Sciatic nerve (tissue), 2 donors: ENCODE results near the gene ITGAX. TPM values are rescaled to one million over a fixed set of nuclear protein-coding genes. Genes with fewer than 3 reads are reported as not detected.
"Not testable (repeated sequence)": the region's sequence is repeated elsewhere in the genome, so short reads cannot be mapped to it uniquely, and the experiment has no call there.

Source experiments
- ATAC-seq: fragments of 200-7000 bp; cut with Tn5 transposase; one replicate; pipeline ENCODE4 v1.9.1; 2020; ENCODE audit warnings: mild to moderate bottlenecking, moderate library complexity
- DNase-seq: peaks from one replicate; pipeline ENCODE4 v3.0.0-alpha.2; 2020; ENCODE audit warnings: low spot score
- intact Hi-C: fragments of 100-400 bp; cut with DNase I; formaldehyde crosslinking; loops from one replicate; pipeline ENCODE4 v1.14.2; 2022
- total RNA-seq: library from RNA; stranded (reverse); fragmentation: NEBNext Ultra II Directional; extraction: Animal tissue kit (Norgen Biotek cat#: 25700); gene quantifications from one replicate; pipeline ENCODE4 v1.2.1, GENCODE V29; 2021
- donor health status: DM: no; HTN: no; CAD: no.
- donor health status: DM: no; HTN: no; CAD: no.

Gene ITGAX
- 41.1 TPM for total RNA-seq

DNA sequence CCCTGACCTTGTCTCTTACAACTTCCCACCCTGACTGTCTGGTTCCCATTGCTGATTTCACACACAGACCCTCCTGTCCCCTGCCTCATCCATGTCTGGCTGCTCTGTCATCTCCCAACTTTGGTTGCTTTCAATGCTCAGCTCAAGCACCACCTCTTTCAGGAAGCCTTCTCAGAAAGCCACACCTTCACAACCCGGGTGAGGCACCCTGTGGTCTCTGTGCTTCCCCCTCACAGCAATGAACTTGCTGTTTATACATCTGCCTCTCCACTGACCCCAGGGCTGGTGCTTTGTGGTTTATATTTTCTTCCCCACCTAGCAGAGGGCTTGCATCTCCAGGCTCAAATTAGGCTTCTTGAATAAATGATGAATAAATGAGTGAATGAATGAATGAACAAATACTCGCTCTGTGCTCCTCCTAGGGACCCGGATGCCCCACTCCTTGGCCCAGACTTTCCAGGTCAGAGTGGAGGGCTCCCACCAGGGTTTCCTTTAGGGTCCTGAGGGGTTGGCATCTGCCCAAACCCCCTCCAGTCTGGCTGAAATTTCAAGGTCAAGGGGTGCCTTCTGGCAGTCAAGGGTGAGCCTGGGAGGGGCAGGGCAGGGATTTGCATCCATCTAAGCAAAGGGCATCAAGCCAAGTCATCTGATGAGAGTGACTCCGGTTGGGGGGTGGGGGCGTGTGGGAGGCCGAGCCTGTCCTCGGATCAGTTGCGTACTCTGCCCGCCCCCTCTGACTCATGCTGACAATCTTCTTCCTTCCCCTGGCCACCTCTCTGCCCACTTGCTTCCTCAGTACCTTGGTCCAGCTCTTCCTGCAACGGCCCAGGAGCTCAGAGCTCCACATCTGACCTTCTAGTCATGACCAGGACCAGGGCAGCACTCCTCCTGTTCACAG, at the start of gene ITGAX:
Gene ITGAX (plus strand): TSS at position 783 of the 898 bp plus-strand sequence. CDS start 79 bp downstream, at position 862.
- intact Hi-C loops, result no loop called here
- DNase-seq, result peak; percentile 71
- peak; percentile 53 for ATAC-seq

DNA sequence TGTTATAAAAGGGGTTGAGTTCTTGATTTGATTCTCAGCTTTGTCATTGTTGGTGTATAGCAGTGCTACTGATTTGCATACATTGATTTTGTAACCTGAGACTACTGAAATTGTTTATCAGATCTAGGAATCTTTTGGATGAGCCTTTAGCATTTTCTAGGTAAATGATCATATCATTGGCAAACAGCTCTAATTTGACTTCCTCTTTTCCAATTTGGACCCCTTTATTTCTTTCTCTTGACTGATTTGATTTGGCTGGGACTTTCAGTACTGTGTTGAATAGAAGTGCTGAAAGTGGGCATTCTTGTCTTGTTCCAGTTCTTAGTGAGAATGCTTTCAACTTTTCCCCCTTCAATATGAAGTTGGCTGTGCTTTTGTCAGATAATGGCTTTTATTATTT, 49.8 kb upstream of the ITGAX start:
- no peak for DNase-seq
- no peak for ATAC-seq
- intact Hi-C loops, result no loop called here

DNA sequence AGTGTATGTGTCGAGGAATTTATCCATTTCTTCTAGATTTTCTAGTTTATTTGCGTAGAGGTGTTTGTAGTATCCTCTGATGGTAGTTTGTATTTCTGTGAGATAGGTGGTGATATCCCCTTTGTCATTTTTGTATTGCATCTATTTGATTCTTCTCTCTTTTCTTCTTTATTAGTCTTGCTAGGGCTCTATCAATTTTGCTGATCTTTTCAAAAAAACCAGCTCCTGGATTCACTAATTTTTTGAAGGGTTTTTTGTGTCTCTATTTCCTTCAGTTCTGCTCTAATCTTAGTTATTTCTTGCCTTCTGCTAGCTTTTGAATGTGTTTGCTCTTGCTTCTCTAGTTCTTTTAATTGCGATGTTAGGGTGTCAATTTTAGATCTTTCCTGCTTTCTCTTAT, 46.6 kb upstream of the ITGAX start:
- DNase-seq, intact Hi-C loops, ATAC-seq: not testable (repeated sequence)

DNA sequence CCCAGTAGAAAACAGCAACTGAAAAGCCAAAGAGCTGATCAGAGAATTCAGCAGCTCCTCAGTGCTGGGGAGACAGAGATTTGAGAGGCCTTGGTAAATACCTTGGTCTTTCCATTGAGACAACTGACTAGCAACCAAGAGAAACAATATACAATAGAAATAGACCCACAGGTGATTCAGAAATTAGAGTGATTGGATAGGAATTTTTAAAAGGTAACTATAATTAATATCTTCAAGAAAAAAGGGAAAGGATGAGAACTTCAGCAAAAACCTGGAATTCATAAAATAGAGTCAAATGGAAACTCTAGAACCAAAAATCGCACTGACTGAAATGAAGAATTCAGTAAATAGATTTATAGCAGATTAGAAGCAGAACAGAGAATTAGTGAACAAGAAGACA, 32.5 kb upstream of the ITGAX start:
- DNase-seq, result no peak
- no peak for ATAC-seq
- intact Hi-C loops, result no loop called here

DNA sequence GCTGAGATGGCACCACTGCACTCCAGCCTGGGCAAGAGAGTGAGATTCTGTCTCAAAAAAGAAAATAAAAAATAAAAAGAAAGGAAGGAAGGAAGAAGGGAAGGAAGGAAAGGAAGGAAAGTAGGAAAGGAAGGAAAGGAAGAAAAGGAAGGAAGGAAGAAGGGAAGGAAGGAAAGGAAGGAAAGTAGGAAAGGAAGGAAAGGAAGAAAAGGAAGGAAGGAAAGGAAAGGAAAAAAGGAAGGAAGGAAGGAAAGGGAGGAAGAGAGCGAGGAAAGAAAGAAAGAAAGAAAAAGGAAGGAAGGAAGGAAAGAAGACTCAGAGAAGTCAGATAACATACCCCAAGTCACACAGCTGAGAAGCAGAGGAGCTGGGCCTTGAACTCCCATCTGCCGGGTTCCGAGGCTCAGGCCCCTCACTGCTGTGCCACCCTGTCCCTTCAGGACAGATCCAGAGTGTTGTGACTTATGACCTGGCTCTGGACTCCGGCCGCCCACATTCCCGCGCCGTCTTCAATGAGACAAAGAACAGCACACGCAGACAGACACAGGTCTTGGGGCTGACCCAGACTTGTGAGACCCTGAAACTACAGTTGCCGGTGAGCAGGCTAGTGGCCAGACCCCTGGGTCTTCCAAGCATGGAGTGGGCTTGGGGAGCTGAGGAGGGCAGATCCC, 30.9 kb upstream of the ITGAX start:
- intact Hi-C loops, result no loop called here
- DNase-seq (no peak), ATAC-seq (no peak)

DNA sequence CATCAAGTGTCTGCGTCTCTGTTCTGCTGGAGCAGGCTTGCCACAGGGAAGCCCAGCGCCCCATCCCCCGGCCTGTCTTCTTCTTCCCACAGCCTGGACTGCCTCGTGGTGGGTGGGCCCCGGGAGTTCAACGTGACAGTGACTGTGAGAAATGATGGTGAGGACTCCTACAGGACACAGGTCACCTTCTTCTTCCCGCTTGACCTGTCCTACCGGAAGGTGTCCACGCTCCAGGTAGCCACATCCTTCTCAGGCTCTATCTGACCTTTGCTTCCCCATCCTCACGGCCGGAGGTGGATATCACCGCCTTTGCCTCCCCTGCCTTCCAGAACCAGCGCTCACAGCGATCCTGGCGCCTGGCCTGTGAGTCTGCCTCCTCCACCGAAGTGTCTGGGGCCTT, 29.8 kb upstream of the ITGAX start:
- intact Hi-C loops, result no loop called here
- ATAC-seq (no peak), DNase-seq (no peak)

DNA sequence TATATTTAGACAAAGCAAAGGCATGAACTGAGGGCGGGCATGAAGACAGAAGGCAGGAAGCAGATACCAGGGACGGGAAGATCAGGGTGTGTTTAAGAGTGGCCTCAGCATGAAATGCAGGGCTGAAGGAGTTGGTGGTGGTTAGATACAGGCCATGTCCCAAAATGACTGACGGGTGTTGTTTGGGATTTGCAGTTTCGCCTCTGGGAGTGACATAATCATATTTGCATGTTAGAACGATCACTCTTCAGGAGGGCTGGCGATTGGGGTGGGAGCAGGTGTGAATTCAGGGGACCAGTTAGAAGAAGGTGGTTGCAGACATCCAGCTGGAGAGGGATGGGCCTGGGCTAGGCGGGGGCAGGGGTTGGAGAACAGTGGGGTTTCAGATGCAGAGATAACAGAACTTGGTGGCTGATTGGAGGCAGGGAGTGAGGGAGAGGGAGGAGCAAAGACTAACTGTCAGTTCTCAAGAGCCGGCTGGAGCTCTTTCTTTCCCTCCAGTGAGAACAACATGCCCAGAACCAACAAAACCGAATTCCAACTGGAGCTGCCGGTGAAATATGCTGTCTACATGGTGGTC, 27.2 kb upstream of the ITGAX start:
- intact Hi-C loops, result no loop called here
- ATAC-seq, result no peak
- DNase-seq, result no peak

DNA sequence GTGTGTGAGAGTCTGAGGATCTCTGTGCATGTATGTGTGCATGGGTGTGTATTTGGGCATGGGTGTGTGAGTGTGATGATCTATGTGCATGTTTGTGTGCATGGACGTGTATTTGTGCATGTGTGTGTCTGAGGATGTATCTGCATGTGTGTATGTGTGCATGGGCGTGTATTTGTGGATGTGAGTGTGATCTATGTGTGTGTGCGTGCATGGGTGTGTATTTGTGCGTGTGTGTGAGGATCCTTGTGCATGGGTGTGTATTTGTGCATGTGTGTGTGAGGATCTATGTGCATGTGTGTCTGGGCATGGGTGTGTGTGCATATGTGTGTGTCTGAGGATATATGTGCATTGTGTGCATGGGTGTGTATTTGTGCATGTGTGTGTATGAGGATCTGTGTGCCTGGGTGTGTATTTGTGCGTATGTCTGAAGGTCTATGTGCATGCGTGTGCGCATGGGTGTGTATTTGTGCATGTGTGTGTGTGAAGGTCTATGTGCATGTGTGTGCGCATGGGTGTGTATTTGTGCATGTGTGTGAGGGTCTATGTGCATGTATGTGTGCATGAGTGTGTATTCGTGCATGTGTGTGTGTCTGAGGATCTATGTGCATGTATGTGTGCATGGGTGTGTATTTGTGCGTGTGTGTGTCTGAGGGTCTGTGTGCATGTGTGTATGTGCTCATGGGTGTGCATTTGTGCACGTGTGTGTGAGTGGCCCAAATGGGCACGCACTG, 26.5 kb upstream of the ITGAX start:
- ATAC-seq, result no peak
- DNase-seq, result no peak
- intact Hi-C loops, result no loop called here

DNA sequence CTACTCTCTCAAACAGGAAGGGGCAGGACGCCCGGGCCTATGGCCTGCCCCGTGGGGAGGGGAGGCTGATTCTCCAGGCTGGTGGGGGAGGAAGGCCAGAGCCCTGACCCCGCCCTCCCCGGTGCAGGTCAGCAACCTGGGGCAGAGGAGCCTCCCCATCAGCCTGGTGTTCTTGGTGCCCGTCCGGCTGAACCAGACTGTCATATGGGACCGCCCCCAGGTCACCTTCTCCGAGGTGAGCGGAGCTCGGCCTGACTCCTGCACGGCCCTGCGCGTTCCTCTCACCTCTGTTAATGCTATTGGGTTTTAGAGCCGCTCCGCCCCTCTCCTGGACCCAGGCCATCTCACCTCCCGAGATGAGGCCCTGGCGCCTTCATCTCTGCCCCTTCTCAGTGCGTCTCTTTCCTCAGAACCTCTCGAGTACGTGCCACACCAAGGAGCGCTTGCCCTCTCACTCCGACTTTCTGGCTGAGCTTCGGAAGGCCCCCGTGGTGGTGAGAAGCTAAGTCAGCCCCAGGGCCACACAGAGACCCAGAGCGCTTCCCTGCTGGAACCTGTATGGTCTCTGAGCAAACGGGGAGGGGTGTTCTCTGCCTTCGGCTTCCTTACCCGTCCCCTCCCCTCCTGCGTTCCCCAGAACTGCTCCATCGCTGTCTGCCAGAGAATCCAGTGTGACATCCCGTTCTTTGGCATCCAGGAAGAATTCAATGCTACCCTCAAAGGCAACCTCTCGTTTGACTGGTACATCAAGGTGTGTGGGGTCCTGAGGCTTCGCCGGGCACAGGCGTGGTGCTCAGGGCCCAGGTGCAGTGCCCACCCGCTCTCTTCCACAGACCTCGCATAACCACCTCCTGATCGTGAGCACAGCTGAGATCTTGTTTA, 25.1 kb upstream of the ITGAX start:
- DNase-seq, result no peak
- intact Hi-C loops, result no loop called here
- no peak for ATAC-seq

DNA sequence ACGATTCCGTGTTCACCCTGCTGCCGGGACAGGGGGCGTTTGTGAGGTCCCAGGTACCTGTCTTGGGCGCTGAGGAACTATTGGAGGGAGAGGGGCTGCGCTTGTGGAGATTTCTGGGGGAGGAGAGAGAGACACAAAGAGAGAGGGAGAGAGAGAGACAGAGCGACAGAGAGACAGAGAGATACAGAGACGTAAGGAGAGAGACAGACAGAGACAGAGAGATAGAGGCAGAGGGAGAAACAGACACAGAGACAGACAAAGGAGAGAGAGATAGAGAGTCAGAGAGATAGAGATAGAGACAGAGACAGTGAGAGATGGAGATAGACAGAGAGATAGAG, 24.5 kb upstream of the ITGAX start:
- no peak for DNase-seq
- intact Hi-C loops, result no loop called here
- ATAC-seq, result no peak

DNA sequence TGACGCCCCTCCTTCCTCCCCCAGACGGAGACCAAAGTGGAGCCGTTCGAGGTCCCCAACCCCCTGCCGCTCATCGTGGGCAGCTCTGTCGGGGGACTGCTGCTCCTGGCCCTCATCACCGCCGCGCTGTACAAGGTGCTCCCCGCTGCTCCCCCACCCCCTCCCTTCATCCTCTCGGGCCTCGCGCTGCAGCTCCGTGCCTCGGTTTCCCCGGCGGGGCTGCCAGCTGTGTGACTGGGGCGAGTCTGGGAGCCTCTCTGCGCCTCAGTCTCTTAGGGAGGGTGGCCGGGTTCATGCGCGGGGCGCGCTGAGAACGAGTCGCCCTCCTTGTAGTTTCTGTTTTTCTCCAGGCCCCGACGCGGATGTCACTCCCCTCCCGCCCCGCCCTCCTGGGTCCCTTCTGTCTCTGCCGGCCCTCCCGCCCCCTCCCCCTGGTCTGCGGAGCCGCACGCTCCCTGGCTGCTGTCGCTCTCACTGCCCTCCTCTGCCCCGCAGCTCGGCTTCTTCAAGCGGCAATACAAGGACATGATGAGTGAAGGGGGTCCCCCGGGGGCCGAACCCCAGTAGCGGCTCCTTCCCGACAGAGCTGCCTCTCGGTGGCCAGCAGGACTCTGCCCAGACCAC, 23.7 kb upstream of the ITGAX start:
- DNase-seq (no peak), ATAC-seq (no peak)
- intact Hi-C loops, result no loop called here

DNA sequence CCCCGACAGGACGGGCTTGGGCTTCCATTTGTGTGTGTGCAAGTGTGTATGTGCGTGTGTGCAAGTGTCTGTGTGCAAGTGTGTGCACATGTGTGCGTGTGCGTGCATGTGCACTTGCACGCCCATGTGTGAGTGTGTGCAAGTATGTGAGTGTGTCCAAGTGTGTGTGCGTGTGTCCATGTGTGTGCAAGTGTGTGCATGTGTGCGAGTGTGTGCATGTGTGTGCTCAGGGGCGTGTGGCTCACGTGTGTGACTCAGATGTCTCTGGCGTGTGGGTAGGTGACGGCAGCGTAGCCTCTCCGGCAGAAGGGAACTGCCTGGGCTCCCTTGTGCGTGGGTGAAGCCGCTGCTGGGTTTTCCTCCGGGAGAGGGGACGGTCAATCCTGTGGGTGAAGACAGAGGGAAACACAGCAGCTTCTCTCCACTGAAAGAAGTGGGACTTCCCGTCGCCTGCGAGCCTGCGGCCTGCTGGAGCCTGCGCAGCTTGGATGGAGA, 23.1 kb upstream of the ITGAX start:
- DNase-seq (no peak), ATAC-seq (no peak)
- intact Hi-C loops, result no loop called here

DNA sequence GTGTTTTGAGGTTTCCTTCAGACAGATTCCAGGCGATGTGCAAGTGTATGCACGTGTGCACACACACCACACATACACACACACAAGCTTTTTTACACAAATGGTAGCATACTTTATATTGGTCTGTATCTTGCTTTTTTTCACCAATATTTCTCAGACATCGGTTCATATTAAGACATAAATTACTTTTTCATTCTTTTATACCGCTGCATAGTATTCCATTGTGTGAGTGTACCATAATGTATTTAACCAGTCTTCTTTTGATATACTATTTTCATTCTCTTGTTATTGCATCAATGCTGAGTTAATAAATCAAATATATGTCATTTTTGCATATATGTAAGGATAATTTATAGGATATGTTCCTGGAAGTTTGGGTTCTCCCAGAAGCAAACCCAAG, 22.4 kb upstream of the ITGAX start:
- no peak for DNase-seq
- intact Hi-C loops, result no loop called here
- ATAC-seq, result no peak

DNA sequence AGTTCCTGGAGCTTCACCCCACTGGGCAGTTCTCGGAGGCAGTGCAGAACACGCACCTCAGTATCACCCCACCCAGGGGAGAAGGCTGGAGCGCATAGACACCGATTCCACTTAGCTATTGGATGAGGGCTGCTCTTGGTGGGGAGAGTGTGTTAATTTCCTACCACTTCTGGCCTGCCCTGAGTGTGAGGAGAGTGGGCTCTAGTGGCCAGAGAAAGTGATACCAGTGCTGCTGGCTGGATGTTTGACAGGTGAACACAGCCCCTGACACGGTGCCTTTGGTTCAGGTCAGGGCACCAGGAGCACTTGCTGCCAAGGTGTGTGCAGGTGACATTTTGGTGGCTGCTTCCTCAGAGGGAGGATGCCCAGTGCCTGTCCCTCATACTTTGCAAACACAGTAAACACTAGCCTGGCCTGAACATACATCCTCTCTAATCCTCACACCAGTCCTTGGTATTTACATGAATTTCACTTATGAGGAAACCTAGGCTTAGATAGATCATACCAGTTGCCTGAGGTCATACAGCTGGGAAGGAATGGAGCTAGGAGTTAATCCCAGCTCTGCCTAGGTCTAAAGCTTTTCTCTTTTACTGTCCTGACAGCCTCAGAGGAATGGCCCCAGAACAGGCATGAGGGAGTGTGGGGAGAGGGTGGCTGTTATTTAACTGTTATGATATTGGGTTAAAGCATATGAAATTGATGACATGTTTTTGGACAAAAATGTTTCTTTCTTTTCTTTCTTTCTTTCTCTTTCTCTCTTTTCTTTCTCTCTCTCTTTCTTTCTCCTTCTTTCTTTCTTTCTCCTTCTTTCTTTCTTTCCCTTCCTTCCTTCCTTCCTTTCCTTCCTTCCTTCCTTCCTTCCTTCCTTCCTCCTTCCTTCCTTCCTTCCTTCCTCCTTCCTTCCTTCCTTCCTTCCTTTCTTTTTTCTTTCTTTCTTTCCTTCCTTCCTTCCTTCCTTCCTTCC, 21.0 kb upstream of the ITGAX start:
- intact Hi-C loops, result no loop called here
- DNase-seq, result no peak
- peak; percentile 42 for ATAC-seq

DNA sequence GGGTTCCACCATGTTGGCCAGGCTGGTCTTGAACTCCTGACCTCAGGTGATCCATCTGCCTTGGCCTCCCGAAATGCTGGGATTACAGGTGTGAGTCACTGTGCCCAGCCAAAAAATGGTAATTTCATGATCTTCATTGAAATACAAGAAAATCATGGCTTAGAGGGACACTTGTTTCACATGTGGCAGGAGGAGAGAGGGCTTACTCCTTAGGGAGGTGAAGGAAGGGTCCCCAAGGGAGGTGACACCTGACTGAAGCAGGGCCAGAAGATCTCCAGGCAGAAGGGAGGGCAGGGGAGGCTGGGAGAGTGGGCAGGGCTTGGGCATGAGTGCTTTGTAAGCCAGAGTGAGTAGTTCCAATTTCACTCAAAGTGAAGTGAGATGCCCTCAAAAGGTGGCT, 20.0 kb upstream of the ITGAX start:
- intact Hi-C loops, result no loop called here
- ATAC-seq (no peak), DNase-seq (no peak)

DNA sequence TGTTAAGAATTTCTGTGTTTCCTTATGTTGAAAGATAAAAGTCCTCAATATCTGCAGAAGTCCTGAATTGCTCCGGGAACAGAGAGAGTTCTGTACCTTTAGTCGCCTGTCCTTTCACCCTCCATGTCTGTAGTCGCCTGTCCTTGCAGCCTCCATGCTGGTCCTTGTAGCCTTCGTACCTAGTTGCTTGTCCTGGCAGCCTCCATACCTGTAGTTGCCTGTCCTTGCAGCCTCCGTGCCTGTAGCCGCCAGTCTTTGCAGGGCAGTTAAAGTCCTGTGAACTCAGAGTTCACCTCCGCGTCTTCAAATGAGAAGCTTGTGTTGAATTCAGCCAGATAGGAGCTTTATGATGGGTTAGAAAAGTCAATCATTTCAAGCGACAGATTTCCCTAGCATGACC, 19.5 kb upstream of the ITGAX start:
- DNase-seq (no peak), ATAC-seq (no peak)
- intact Hi-C loops, result no loop called here

DNA sequence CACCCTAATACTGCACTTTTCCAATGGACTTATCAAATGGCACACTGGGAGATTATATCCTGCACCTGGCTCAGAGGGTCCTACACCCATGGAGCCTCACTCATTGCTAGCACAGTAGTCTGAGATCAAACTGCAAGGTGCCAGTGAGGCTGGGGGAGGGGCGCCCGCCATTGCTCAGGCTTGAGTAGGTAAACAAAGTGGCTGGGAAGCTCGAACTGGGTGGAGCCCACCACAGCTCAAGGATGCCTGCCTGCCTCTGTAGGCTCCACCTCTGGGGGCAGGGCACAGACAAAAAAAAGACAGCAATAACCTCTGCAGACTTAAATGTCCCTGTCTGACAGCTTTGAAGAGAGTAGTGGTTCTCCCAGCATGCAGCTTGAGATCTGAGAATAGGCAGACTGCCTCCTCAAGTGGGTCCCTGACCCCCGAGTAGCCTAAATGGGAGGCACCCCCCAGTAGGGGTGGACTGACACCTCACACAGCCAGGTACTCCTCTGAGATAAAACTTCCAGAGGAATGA, 16.8 kb upstream of the ITGAX start:
- intact Hi-C loops, ATAC-seq, DNase-seq: not testable (repeated sequence)
